Brain microvascular endothelial cell (primary cell): ENCODE results near the gene CIBAR2.

Source experiments
- DNase-seq: peaks from one replicate; pipeline ENCODE4 v3.0.0-alpha.2; 2020
- H3K27ac ChIP-seq: fragments of 250-450 bp; sonication (Bioruptor Pico); 2 replicates; pipeline ENCODE4 v1.5.1; 2020; ENCODE audit warnings: mild to moderate bottlenecking, moderate library complexity
- H3K27me3 ChIP-seq: fragments of 250-450 bp; sonication (Bioruptor Pico); replicated peaks from 2 replicates; pipeline ENCODE4 v1.5.1; 2020; ENCODE audit warnings: mild to moderate bottlenecking
- H3K36me3 ChIP-seq: fragments of 250-450 bp; sonication (Bioruptor Pico); replicated peaks from 2 replicates; pipeline ENCODE4 v1.5.1; 2020; ENCODE audit warnings: mild to moderate bottlenecking
- H3K4me3 ChIP-seq: 2 replicates; pipeline ENCODE4 v1.5.1; 2011; ENCODE audit warnings: low read depth, mild to moderate bottlenecking, control low read depth, low read length, moderate library complexity
- CTCF ChIP-seq: IDR thresholded peaks from 2 replicates; pipeline ENCODE4 v1.5.1; 2011; ENCODE audit warnings: low read depth, mild to moderate bottlenecking, moderate library complexity, low read length, control low read depth, inconsistent platforms; ENCODE audit errors: missing control alignments
- in situ Hi-C: cut with HindIII; loops from 2 replicates; pipeline ENCODE4 v1.10.0; 2017; ENCODE audit warnings: low sequenced_read_pairs, low pct_ligation_motif_present

The CIBAR2 gene

GRCh38 chr16:85093705-85094104, 18.6 kb downstream of the CIBAR2 start:
- TF ChIP-seq CTCF = no peak
- in situ Hi-C loops = no loop called here
- DNase-seq = no peak
- Histone ChIP-seq H3K36me3 (no peaks in the 10 kb centered on the region), H3K4me3 (no peak overlapping the region), H3K27ac (no peak overlapping the region), H3K27me3 (peaks cover 13% of the 10 kb centered on the region)

- H3K4me3 ChIP-seq = no peak overlapping the region
- no peak for TF ChIP-seq CTCF
Measured at GRCh38 chr16:85092851-85093250, 19.4 kb downstream of the CIBAR2 start.

GRCh38 chr16:85092309-85092708, 20.0 kb downstream of the CIBAR2 start:
- Histone ChIP-seq H3K27me3 (peaks cover 9% of the 10 kb centered on the region), H3K27ac (no peak overlapping the region)
- in situ Hi-C loops = no loop called here

More at GRCh38 chr16:85092851-85093250, 19.4 kb downstream of the CIBAR2 start:
- Histone ChIP-seq H3K36me3 (no peaks in the 10 kb centered on the region), H3K27me3 (peaks cover 9% of the 10 kb centered on the region), H3K27ac (no peak overlapping the region)
- in situ Hi-C loops = no loop called here
- DNase-seq = no peak

GRCh38 chr16:85091522-85091910, 20.8 kb downstream of the CIBAR2 start:
- TF ChIP-seq CTCF = no peak
- in situ Hi-C loops = no loop called here
- H3K27ac ChIP-seq = no peak overlapping the region
- H3K36me3 ChIP-seq = no peaks in the 10 kb centered on the region
- H3K27me3 ChIP-seq = peaks cover 6% of the 10 kb centered on the region
- no peak for DNase-seq
- H3K4me3 ChIP-seq = no peak overlapping the region

More at GRCh38 chr16:85092309-85092708, 20.0 kb downstream of the CIBAR2 start:
- DNase-seq = no peak
- TF ChIP-seq CTCF = no peak
- H3K36me3 ChIP-seq = no peaks in the 10 kb centered on the region
- no peak overlapping the region for H3K4me3 ChIP-seq

GRCh38 chr16:85090873-85091521, 21.3 kb downstream of the CIBAR2 start:
- H3K4me3 ChIP-seq = no peak overlapping the region
- H3K36me3 ChIP-seq = no peaks in the 10 kb centered on the region
- H3K27me3 ChIP-seq = peaks cover 4% of the 10 kb centered on the region
- no peak for DNase-seq
- no peak for TF ChIP-seq CTCF
- H3K27ac ChIP-seq = no peak overlapping the region
- in situ Hi-C loops = no loop called here

GRCh38 chr16:85090181-85090580, 22.1 kb downstream of the CIBAR2 start:
- peaks cover 4% of the 10 kb centered on the region for H3K27me3 ChIP-seq
- no peak overlapping the region for H3K27ac ChIP-seq
- in situ Hi-C loops = no loop called here
- H3K4me3 ChIP-seq = no peak overlapping the region
- no peaks in the 10 kb centered on the region for H3K36me3 ChIP-seq
- peak; percentile 12 for DNase-seq
- no peak for TF ChIP-seq CTCF
